Neuronal stem cell (in vitro differentiated cells): ENCODE measurements around the gene PCSK5.

Experiments
- DNase-seq: peaks from one replicate; pipeline ENCODE4 v3.0.0-alpha.2; 2013; ENCODE audit warnings: low spot score
- H2AFZ ChIP-seq: one replicate; pipeline ENCODE4 v1.6.1; 2013; ENCODE audit warnings: mild to moderate bottlenecking, low read length, inconsistent platforms
- H2AK5ac ChIP-seq: 2 replicates; pipeline ENCODE4 v1.6.1; 2013; ENCODE audit warnings: low read depth, mild to moderate bottlenecking, inconsistent platforms, low read length, moderate library complexity, mixed read lengths
- H2BK120ac ChIP-seq: 2 replicates; pipeline ENCODE4 v1.6.1; 2013; ENCODE audit warnings: low read depth, mild to moderate bottlenecking, inconsistent platforms, low read length, moderate library complexity, mixed read lengths
- H2BK12ac ChIP-seq: one replicate; pipeline ENCODE4 v1.6.1; 2013; ENCODE audit warnings: low read length, inconsistent platforms
- H2BK15ac ChIP-seq: 2 replicates; pipeline ENCODE4 v1.6.1; 2013; ENCODE audit warnings: mild to moderate bottlenecking, low read length, inconsistent platforms, mixed read lengths
- H2BK5ac ChIP-seq: one replicate; pipeline ENCODE4 v1.6.1; 2013; ENCODE audit warnings: inconsistent platforms, mild to moderate bottlenecking, low read length, moderate library complexity
- H3K14ac ChIP-seq: one replicate; pipeline ENCODE4 v1.6.1; 2013; ENCODE audit warnings: low read length, inconsistent platforms
- H3K18ac ChIP-seq: 2 replicates; pipeline ENCODE4 v1.6.1; 2013; ENCODE audit warnings: low read length, inconsistent platforms
- H3K23ac ChIP-seq: 2 replicates; pipeline ENCODE4 v1.6.1; 2013; ENCODE audit warnings: low read depth, mild to moderate bottlenecking, mixed read lengths, low read length, inconsistent platforms; ENCODE audit not compliant: poor library complexity
- H3K27ac ChIP-seq: replicated peaks from 3 replicates; pipeline ENCODE4 v1.5.1; 2013; ENCODE audit warnings: low read length, inconsistent platforms
- H3K27me3 ChIP-seq, 3 experiments: 2 replicates each; pipeline ENCODE4 v1.6.1; 2013; ENCODE audit warnings: low read length in 3 of 3, mild to moderate bottlenecking in 2 of 3, inconsistent platforms in 1 of 3, low read depth in 1 of 3, mixed read lengths in 1 of 3, moderate library complexity in 1 of 3; ENCODE audit not compliant: control insufficient read depth in 3 of 3, insufficient read depth in 3 of 3
- H3K36me3 ChIP-seq, 2 donors: replicated peaks in 1 of 2; 2 replicates each; pipeline ENCODE4 v1.6.1; 2013; ENCODE audit warnings: low read length in 2 of 2; ENCODE audit not compliant: control insufficient read depth in 2 of 2, insufficient read depth in 2 of 2
- H3K4ac ChIP-seq: 2 replicates; pipeline ENCODE4 v1.6.1; 2013; ENCODE audit warnings: inconsistent platforms, mild to moderate bottlenecking, low read length, moderate library complexity
- H3K4me1 ChIP-seq, 2 donors: 1 replicate in 1 of 2; 2 replicates in 1 of 2; pipeline ENCODE4 v1.6.1; 2013; ENCODE audit warnings: low read length in 2 of 2, low read depth in 1 of 2; ENCODE audit not compliant: control insufficient read depth in 2 of 2, insufficient read depth in 1 of 2
- H3K4me2 ChIP-seq: one replicate; pipeline ENCODE4 v1.6.1; 2013; ENCODE audit warnings: mild to moderate bottlenecking, low read length, inconsistent platforms; ENCODE audit not compliant: insufficient read depth, poor library complexity, severe bottlenecking
- H3K4me3 ChIP-seq, 2 donors: 2 replicates each; pipeline ENCODE4 v1.5.1; 2013; ENCODE audit warnings: low read length in 2 of 2, mild to moderate bottlenecking in 2 of 2, inconsistent platforms in 1 of 2, moderate library complexity in 1 of 2
- H3K79me1 ChIP-seq: one replicate; pipeline ENCODE4 v1.6.1; 2013; ENCODE audit warnings: low read depth, mild to moderate bottlenecking, inconsistent platforms, low read length, moderate library complexity
- H3K9ac ChIP-seq: one replicate; pipeline ENCODE4 v1.6.1; 2013; ENCODE audit warnings: mild to moderate bottlenecking, low read depth, low read length, inconsistent platforms; ENCODE audit not compliant: poor library complexity
- H3K9me3 ChIP-seq, 2 donors: replicated peaks in 1 of 2; 2 replicates each; pipeline versions ENCODE3 to v1.6.1; 2013; ENCODE audit warnings: low read length in 2 of 2, mild to moderate bottlenecking in 2 of 2, inconsistent platforms in 1 of 2, low read depth in 1 of 2, mixed read lengths in 1 of 2, moderate library complexity in 1 of 2; ENCODE audit not compliant: control insufficient read depth in 2 of 2, insufficient read depth in 1 of 2
- H4K8ac ChIP-seq: one replicate; pipeline ENCODE4 v1.6.1; 2013; ENCODE audit warnings: low read depth, mild to moderate bottlenecking, inconsistent platforms, low read length, moderate library complexity
- H4K91ac ChIP-seq: one replicate; pipeline ENCODE4 v1.6.1; 2013; ENCODE audit warnings: low read length, low read depth, mild to moderate bottlenecking, inconsistent platforms; ENCODE audit not compliant: poor library complexity
- WGBS, 2 donors: extraction: QIAGEN DNeasy Blood & Tissue Kit; methylation state at CpG; one replicate each; pipeline ENCODE4 v1.1.7; 2013; ENCODE audit warnings: missing lambda C conversion rate in 2 of 2, mixed read lengths in 1 of 2; ENCODE audit not compliant: insufficient read length in 2 of 2, insufficient replicate concordance in 1 of 2; ENCODE audit errors: extremely low coverage in 2 of 2; 5-methylcytosine and 5-hydroxymethylcytosine counted together

Gene PCSK5

DNA sequence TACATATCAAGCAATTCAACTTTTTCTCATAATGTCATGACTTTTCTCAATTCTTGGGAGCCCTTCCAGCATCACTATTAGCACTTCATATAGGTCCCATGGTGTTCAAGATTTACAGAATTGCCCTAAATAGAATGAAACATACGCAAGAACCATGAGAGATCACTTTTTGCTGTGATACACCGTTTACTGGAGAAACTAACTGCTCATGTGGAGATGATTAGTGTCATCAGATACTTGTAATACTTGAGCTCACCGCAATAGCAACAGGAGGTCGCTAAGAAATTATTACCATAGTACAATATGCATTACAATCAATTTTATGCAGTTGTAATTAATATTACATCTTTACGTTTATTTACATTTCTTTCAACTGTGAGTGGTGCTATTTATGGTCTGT lies 4.8 kb upstream of the PCSK5 start:
- no peak overlapping the region for H4K91ac ChIP-seq
- H3K27ac ChIP-seq = no peak overlapping the region
- no peak overlapping the region for H3K18ac ChIP-seq
- H3K4me2 ChIP-seq = no peak overlapping the region
- H2BK12ac ChIP-seq = no peak overlapping the region
- peaks cover 0 to 28% (median 0%) of the 10 kb centered on the region in 3 experiments for H3K27me3 ChIP-seq
- H3K4ac ChIP-seq = no peak overlapping the region
- no peak overlapping the region for H3K14ac ChIP-seq
- no peak overlapping the region for H3K23ac ChIP-seq
- no peak overlapping the region for H2BK5ac ChIP-seq
- H3K4me1 ChIP-seq = peaks cover 0 to 5% of the 10 kb centered on the region in 2 donors
- no peak overlapping the region for H2BK120ac ChIP-seq
- H3K79me1 ChIP-seq = no peaks in the 10 kb centered on the region
- H3K36me3 ChIP-seq = no peaks in the 10 kb centered on the region
- H2AK5ac ChIP-seq = no peak overlapping the region
- H2BK15ac ChIP-seq = no peak overlapping the region
- no CpG with 5 or more reads among the region's 5 CpGs for WGBS, 2 donors
- no peak overlapping the region for H3K9ac ChIP-seq
- no peak overlapping the region for H2AFZ ChIP-seq
- H3K9me3 ChIP-seq = no peaks in the 10 kb centered on the region
- no peak for DNase-seq
- no peak overlapping the region for H3K4me3 ChIP-seq
- H4K8ac ChIP-seq = no peak overlapping the region

DNA sequence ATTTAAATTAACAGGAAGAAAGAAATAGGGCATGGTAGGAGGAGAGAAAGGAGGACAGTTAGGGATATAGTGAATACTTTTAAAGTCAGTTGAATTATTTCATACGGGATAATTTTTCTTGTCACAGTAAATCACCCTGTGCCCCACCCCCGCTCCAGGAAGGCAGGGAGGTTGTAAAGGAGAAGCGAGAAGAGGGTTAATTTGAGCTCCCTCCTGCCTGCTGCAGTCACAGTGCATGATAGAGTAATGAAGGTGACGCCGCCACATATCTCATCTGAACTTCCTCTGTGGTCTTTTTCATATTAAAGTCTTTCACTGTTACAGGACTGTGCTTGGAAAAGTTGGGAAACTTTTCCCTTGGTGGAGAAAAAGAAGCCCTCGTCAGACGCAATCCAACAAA lies 896 bp upstream of the PCSK5 start:
- no peak for DNase-seq
- H3K18ac ChIP-seq = no peak overlapping the region

DNA sequence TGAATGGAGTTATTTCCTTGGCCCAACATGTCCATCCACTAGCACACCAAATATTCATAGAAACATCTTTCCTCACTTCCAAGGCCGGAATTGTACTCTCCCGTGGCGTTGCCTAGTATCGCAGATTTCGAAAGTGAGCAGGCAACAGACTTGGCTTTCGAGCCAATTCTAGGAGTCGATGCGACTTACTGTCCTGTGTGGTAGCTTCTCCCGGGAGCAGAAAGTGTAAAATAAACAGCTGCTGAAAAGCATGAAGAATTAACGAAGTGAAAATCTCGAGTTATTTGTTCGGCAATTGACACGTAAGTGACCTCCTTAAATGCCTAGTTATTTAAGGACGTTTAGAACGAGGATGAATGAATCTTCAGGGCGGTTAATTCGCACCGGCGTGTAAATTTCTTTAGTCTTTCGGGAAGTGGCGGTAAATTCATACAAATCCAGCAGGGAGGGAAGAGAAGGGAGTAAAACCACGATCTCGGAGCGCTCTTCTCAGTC lies 449 bp upstream of the PCSK5 start:
- Histone ChIP-seq H3K4me1 (peaks cover 0 to 17% of the 10 kb centered on the region in 2 donors), H3K4ac (no peak overlapping the region), H2BK15ac (no peak overlapping the region), H3K18ac (peak overlapping the region; percentile 85), H3K27me3 (peaks cover 0 to 26% (median 0%) of the 10 kb centered on the region in 3 experiments), H3K27ac (peak overlapping the region; percentile 50), H3K79me1 (peaks cover 5% of the 10 kb centered on the region), H2AFZ (peak overlapping the region; percentile 90), H3K23ac (no peak overlapping the region), H2BK5ac (no peak overlapping the region), H2BK12ac (peak overlapping the region; percentile 41), H2BK120ac (no peak overlapping the region), H2AK5ac (no peak overlapping the region), H3K9me3 (no peaks in the 10 kb centered on the region), H3K4me3 (peak overlapping the region; percentile 61 to 82), H3K36me3 (no peaks in the 10 kb centered on the region), H3K4me2 (peak overlapping the region; percentile 83), H4K91ac (no peak overlapping the region), H3K14ac (no peak overlapping the region), H3K9ac (peak overlapping the region; percentile 50), H4K8ac (no peak overlapping the region)
- DNase-seq = no peak
- WGBS, 2 donors = no CpG with 5 or more reads among the region's 24 CpGs

More for the DNA sequence above, 896 bp upstream of the PCSK5 start:
- Histone ChIP-seq H3K23ac (no peak overlapping the region), H2AK5ac (no peak overlapping the region), H2BK5ac (no peak overlapping the region), H2BK12ac (peak overlapping the region; percentile 41), H2BK15ac (no peak overlapping the region), H3K4me2 (peak overlapping the region; percentile 83), H4K91ac (no peak overlapping the region), H4K8ac (no peak overlapping the region), H3K36me3 (no peaks in the 10 kb centered on the region), H2AFZ (peak overlapping the region; percentile 90), H3K4me1 (peaks cover 0 to 15% of the 10 kb centered on the region in 2 donors), H3K9ac (no peak overlapping the region), H3K14ac (no peak overlapping the region), H3K27me3 (peaks cover 0 to 26% (median 0%) of the 10 kb centered on the region in 3 experiments), H3K27ac (no peak overlapping the region), H3K9me3 (no peaks in the 10 kb centered on the region), H2BK120ac (no peak overlapping the region), H3K4me3 (peak overlapping the region; percentile 61 to 82), H3K4ac (no peak overlapping the region), H3K79me1 (peaks cover 5% of the 10 kb centered on the region)
- WGBS, 2 donors = no CpG with 5 or more reads among the region's 7 CpGs

GRCh38 chr9:75891277-75891741 lies 836 bp downstream of the PCSK5 start:
- Histone ChIP-seq H3K9me3 (no peaks in the 10 kb centered on the region), H3K36me3 (no peaks in the 10 kb centered on the region), H2BK120ac (no peak overlapping the region), H3K9ac (peak overlapping the region; percentile 96), H4K8ac (no peak overlapping the region), H2BK12ac (no peak overlapping the region), H2AK5ac (peak overlapping the region; percentile 95), H2BK5ac (peak overlapping the region; percentile 66), H2BK15ac (peak overlapping the region; percentile 85), H3K14ac (peak overlapping the region; percentile 100), H3K27me3 (peaks cover 0 to 23% (median 0%) of the 10 kb centered on the region in 3 experiments), H3K79me1 (peaks cover 5% of the 10 kb centered on the region), H3K27ac (peak overlapping the region; percentile 83), H3K4me3 (peak overlapping the region; percentile 61 to 90), H3K4me1 (peaks cover 0 to 23% of the 10 kb centered on the region in 2 donors), H3K18ac (peak overlapping the region; percentile 99), H4K91ac (peak overlapping the region; percentile 43), H3K4ac (peak overlapping the region; percentile 76), H3K23ac (peak overlapping the region; percentile 95), H3K4me2 (peak overlapping the region; percentile 71), H2AFZ (peak overlapping the region; percentile 90)
- WGBS, 2 donors = no CpG with 5 or more reads among the region's 28 CpGs
- DNase-seq = peak; percentile 43
